PFSK-1 (cell line): ENCODE results near the gene VCX3B.

Source experiments
- FOXP2 ChIP-seq: optimal IDR thresholded peaks from 2 replicates; pipeline ENCODE3; 2011; ENCODE audit warnings: borderline replicate concordance, control low read depth, inconsistent platforms; ENCODE audit not compliant: insufficient read depth; ENCODE audit errors: extremely low read length, extremely low read depth
- POLR2AphosphoS5 ChIP-seq: IDR thresholded peaks from 2 replicates; pipeline ENCODE4 v1.6.1; 2012; ENCODE audit warnings: low read depth, mild to moderate bottlenecking, control low read depth, low read length, moderate library complexity
- REST ChIP-seq, 2 experiments: IDR thresholded peaks; 2 replicates each; pipeline versions ENCODE4 v1.6.1 to v1.8.0; 2011 to 2012; ENCODE audit warnings: low read depth in 2 of 2, low read length in 2 of 2, control low read depth in 1 of 2, inconsistent platforms in 1 of 2, mild to moderate bottlenecking in 1 of 2, moderate library complexity in 1 of 2; ENCODE audit not compliant: insufficient read depth in 1 of 2
- SIN3A ChIP-seq: IDR thresholded peaks from 2 replicates; pipeline ENCODE4 v1.6.1; 2012; ENCODE audit warnings: mild to moderate bottlenecking, low read length, moderate library complexity, borderline replicate concordance; ENCODE audit not compliant: insufficient read depth
- TAF1 ChIP-seq: IDR thresholded peaks from 2 replicates; pipeline ENCODE4 v1.6.1; 2012; ENCODE audit warnings: low read length, control low read depth, borderline replicate concordance; ENCODE audit not compliant: insufficient read depth

Gene VCX3B

GRCh38 chrX:8484360-8484949, 19.8 kb downstream of the VCX3B start:
- TF ChIP-seq POLR2AphosphoS5 (no peak), SIN3A (no peak), FOXP2 (no peak), TAF1 (no peak), REST (IDR thresholded peaks at IDR 0.05; ENCODE audit: insufficient read depth in 1 of 2, low read depth in 2 of 2, low read length in 2 of 2) (no peak)

- TF ChIP-seq FOXP2, result no peak
- no peak for TF ChIP-seq TAF1
- TF ChIP-seq POLR2AphosphoS5, result no peak
- TF ChIP-seq REST (IDR thresholded peaks at IDR 0.05; ENCODE audit: insufficient read depth in 1 of 2, low read depth in 2 of 2, low read length in 2 of 2), result no peak
- TF ChIP-seq SIN3A, result no peak
These were observed 35.6 kb downstream of the VCX3B start for GRCh38 chrX:8500203-8500602.

DNA sequence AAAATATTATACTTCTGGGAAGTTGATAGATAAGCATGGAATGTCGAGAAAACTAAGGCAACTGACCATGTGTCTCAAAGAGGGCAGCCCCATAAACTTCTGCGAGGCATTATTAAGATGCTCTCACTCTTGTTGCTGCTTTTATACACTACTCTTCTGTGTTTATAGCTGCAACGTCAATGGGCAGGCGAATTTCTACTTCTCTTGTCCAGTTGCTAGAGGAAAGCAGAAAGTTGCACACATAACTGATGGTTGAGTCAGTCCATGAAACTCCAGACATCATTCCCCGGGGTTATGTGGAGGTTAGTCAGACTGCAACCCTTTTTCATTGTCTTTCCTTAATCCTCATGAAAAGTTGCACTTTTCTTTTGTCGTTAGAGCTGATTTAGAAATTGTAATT, 39.8 kb downstream of the VCX3B start:
- TF ChIP-seq TAF1, result no peak
- no peak for TF ChIP-seq FOXP2
- TF ChIP-seq REST (IDR thresholded peaks at IDR 0.05; ENCODE audit: insufficient read depth in 1 of 2, low read depth in 2 of 2, low read length in 2 of 2), result no peak
- TF ChIP-seq POLR2AphosphoS5, result no peak
- TF ChIP-seq SIN3A, result no peak
